ENCODE measurements around the gene GPR39. TPM values are rescaled to one million over a fixed set of nuclear protein-coding genes. Genes with fewer than 3 reads are reported as not detected.

Gene GPR39
- total RNA-seq, 4 donors from 2014 or later: 0.52 to 53.2 (median 6.8) TPM; not detected in 1

DNA sequence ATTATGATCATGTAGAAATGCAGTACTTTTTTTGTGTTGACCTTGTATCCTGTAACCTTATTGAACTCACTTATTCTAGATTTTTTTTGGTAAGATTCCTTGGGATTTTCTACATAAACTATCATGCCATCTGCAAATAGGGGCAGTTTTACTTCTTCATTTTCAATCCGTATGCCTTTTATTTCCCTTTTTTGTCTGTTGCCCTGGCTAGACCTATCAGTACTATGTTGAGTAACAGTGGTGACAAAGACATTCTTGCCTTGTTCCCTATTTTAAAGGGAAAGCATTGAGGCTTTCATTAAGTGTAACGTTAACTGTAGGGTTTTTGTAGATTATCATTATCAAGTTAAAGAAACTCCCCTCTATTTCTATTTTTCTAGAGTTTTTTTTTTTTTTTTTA is 161.1 kb downstream of the GPR39 start:
- no peaks in the 10 kb centered on the region for H3K9me3 ChIP-seq
- no peaks in the 10 kb centered on the region for H3K27me3 ChIP-seq
- no peak for DNase-seq
- no peak overlapping the region for H3K4me3 ChIP-seq
- intact Hi-C loops (cut with DNase I; ENCODE audit: low total_unique reads): no loop called here
- H3K36me3 ChIP-seq: no peaks in the 10 kb centered on the region
- no peak overlapping the region for H3K27ac ChIP-seq
- no peaks in the 10 kb centered on the region for H3K4me1 ChIP-seq
- TF ChIP-seq CTCF (IDR thresholded peaks at IDR 0.05) (no peak), POLR2A (IDR thresholded peaks at IDR 0.05) (no peak)

GRCh38 chr2:132581591-132581990 is 165.0 kb downstream of the GPR39 start:
- intact Hi-C loops (cut with DNase I; ENCODE audit: low total_unique reads): no loop called here
- no peaks in the 10 kb centered on the region for H3K27me3 ChIP-seq
- no peak overlapping the region for H3K4me3 ChIP-seq
- H3K9me3 ChIP-seq: no peaks in the 10 kb centered on the region
- TF ChIP-seq POLR2A (IDR thresholded peaks at IDR 0.05) (no peak), CTCF (IDR thresholded peaks at IDR 0.05) (no peak)
- no peak for DNase-seq
- no peaks in the 10 kb centered on the region for H3K4me1 ChIP-seq
- no peaks in the 10 kb centered on the region for H3K36me3 ChIP-seq
- no peak overlapping the region for H3K27ac ChIP-seq

- Histone ChIP-seq H3K27me3 (no peaks in the 10 kb centered on the region), H3K27ac (no peak overlapping the region), H3K9me3 (no peaks in the 10 kb centered on the region), H3K36me3 (no peaks in the 10 kb centered on the region), H3K4me1 (no peaks in the 10 kb centered on the region), H3K4me3 (no peak overlapping the region)
- TF ChIP-seq POLR2A (IDR thresholded peaks at IDR 0.05) (no peak), CTCF (IDR thresholded peaks at IDR 0.05) (no peak)
- DNase-seq: no peak
- intact Hi-C loops (cut with DNase I; ENCODE audit: low total_unique reads): no loop called here
Measured at GRCh38 chr2:132581991-132582738, 165.6 kb downstream of the GPR39 start.

DNA sequence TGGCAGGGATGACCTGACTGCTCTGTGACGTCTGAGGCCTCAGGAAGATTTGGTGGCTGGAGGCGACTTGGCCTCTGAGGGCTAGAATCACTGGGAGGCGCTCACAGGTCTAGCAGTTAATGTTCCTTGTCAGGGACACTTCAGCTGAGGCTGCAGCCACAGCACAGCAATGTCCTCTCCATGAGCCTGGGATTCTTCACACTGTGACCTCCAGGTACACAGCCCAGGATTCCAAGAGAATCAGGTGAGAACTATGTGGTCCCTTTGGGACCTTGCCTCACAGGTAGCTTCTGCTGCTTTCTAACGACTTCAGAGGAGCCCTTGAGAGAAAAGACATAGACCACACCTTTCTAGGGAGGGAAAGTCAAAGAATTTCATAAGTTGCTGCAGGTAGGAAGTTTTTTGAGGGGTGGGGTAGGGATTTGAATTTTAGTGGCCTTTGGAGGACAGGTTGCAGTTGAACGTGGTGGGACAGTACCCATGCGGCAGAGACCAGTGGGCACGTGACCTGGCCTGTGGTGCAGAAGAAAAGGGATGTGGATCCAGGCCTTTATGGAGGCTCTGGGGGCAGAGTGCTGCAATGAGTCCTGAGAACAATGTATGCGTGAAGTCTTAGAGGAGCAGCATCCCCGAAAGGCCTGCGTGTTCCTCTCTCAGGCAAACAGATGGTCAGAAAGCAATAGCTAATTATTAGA is 167.2 kb downstream of the GPR39 start:
- DNase-seq: no peak
- Histone ChIP-seq H3K4me3 (no peak overlapping the region), H3K36me3 (no peaks in the 10 kb centered on the region), H3K27me3 (no peaks in the 10 kb centered on the region), H3K9me3 (no peaks in the 10 kb centered on the region), H3K27ac (no peak overlapping the region), H3K4me1 (no peaks in the 10 kb centered on the region)
- TF ChIP-seq CTCF (IDR thresholded peaks at IDR 0.05) (no peak), POLR2A (IDR thresholded peaks at IDR 0.05) (no peak)
- intact Hi-C loops (cut with DNase I; ENCODE audit: low total_unique reads): no loop called here

All from uterus (tissue), 4 donors.